ENCODE results near the gene IL11.

IL11 gene

DNA sequence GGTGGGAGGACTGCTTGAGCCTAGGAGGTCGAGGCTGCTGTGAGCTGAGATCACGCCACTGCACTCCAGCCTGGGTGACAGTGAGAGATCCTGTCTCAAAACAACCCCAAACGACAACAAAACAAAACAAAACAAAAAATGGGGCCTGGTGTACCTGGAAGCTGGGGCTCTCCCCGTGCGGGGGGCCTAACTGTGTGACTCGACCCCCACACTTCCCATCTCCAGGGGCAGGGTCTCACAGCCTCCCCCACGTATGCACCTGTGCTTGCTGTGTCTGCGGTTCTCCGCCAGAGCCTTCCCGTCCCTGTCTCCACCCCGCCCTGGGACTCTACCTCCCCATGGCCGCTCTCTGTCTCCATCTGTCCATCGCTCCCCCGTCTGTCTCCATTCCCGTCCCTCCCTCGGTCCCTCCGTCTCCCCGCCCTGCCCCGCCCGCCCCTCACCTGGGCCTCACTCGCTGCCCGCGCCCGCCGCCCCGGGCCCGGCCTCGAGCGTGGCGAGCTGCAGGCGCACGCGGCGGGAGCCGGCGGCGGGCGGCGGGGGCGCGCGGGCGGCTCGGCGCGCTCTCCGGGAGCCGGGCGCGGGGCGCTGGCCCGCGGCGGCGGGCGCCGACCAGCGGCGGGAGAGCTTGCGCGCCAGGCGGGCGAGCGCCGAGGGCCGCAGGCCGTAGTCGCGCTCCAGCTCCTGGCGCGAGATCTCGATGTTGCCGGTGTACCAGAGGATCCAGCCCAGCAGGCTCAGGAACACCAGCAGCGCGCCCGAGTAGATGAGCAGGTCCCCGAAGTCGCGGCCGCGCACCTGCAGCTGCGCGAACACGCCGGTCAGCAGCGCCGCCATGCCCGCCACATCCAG is 13.2 kb upstream of the IL11 start:
- TF ChIP-seq FOXP2 (optimal IDR thresholded peaks at IDR 0.05; ENCODE audit: borderline replicate concordance, extremely low read depth, extremely low read length, insufficient read depth) = no peak
- no peak for TF ChIP-seq TAF1 (IDR thresholded peaks at IDR 0.05; ENCODE audit: borderline replicate concordance, insufficient read depth, low read length)
- TF ChIP-seq, protein P1, sequence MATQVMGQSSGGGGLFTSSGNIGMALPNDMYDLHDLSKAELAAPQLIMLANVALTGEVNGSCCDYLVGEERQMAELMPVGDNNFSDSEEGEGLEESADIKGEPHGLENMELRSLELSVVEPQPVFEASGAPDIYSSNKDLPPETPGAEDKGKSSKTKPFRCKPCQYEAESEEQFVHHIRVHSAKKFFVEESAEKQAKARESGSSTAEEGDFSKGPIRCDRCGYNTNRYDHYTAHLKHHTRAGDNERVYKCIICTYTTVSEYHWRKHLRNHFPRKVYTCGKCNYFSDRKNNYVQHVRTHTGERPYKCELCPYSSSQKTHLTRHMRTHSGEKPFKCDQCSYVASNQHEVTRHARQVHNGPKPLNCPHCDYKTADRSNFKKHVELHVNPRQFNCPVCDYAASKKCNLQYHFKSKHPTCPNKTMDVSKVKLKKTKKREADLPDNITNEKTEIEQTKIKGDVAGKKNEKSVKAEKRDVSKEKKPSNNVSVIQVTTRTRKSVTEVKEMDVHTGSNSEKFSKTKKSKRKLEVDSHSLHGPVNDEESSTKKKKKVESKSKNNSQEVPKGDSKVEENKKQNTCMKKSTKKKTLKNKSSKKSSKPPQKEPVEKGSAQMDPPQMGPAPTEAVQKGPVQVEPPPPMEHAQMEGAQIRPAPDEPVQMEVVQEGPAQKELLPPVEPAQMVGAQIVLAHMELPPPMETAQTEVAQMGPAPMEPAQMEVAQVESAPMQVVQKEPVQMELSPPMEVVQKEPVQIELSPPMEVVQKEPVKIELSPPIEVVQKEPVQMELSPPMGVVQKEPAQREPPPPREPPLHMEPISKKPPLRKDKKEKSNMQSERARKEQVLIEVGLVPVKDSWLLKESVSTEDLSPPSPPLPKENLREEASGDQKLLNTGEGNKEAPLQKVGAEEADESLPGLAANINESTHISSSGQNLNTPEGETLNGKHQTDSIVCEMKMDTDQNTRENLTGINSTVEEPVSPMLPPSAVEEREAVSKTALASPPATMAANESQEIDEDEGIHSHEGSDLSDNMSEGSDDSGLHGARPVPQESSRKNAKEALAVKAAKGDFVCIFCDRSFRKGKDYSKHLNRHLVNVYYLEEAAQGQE (IDR thresholded peaks at IDR 0.05; ENCODE audit: insufficient read depth in 1 of 2, low read depth in 2 of 2, low read length in 2 of 2) = no peak
- TF ChIP-seq POLR2AphosphoS5 (IDR thresholded peaks at IDR 0.05; ENCODE audit: low read depth, low read length) = no peak
- no peak for TF ChIP-seq SIN3A (IDR thresholded peaks at IDR 0.05; ENCODE audit: borderline replicate concordance, insufficient read depth, low read length)

DNA sequence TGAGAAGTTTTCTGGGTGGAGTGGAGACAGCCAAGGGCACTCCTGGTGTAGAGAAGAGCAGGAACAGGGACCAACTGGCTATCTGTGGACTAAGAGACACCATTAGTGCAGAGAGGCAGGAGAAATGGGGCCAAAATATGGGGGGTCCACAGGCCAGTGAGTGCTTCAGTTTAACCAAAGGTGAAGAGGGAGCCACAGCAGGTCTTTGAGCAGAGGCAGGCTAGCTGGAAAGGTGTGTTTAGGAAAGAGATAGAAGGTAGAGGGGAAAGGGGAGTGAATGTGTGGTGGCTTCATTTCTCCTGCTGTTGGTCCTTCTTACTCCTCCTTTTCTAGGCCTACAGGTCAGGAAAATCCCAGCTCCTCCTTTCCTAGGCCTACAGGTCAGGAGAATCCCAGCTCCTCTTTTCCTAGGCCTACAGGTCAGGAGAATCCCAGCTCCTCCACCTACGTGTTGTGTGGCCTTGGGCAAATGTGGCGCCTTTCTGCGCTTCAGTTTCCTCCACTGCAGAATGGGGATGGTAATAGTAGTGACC is 12.3 kb upstream of the IL11 start:
- TF ChIP-seq SIN3A (IDR thresholded peaks at IDR 0.05; ENCODE audit: borderline replicate concordance, insufficient read depth, low read length) = no peak
- TF ChIP-seq, protein P1 (IDR thresholded peaks at IDR 0.05; ENCODE audit: insufficient read depth in 1 of 2, low read depth in 2 of 2, low read length in 2 of 2) = no peak
- TF ChIP-seq TAF1 (IDR thresholded peaks at IDR 0.05; ENCODE audit: borderline replicate concordance, insufficient read depth, low read length) = no peak
- TF ChIP-seq POLR2AphosphoS5 (IDR thresholded peaks at IDR 0.05; ENCODE audit: low read depth, low read length) = no peak
- no peak for TF ChIP-seq FOXP2 (optimal IDR thresholded peaks at IDR 0.05; ENCODE audit: borderline replicate concordance, extremely low read depth, extremely low read length, insufficient read depth)

DNA sequence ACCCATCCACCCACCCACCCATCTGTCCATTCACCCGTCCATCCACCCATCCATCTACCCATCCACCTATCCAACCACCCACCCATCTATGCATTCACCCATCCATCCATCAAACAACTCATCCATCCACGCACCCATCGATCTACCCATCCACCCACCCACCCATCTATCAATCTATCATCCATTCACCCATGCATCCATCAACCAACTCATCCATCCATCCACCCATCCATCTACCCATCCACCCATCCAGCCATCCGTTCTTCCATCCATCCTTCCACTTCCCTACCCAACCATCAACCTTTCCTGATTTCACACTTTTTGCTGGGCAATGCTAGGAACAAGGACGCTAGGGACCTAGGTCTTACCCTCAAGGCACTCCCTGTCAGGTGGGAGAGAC is 11.8 kb upstream of the IL11 start:
- TF ChIP-seq POLR2AphosphoS5 (IDR thresholded peaks at IDR 0.05; ENCODE audit: low read depth, low read length) (no peak), TAF1 (IDR thresholded peaks at IDR 0.05; ENCODE audit: borderline replicate concordance, insufficient read depth, low read length) (no peak), SIN3A (IDR thresholded peaks at IDR 0.05; ENCODE audit: borderline replicate concordance, insufficient read depth, low read length) (no peak), FOXP2 (optimal IDR thresholded peaks at IDR 0.05; ENCODE audit: borderline replicate concordance, extremely low read depth, extremely low read length, insufficient read depth) (no peak)
- TF ChIP-seq, protein P1 (IDR thresholded peaks at IDR 0.05; ENCODE audit: insufficient read depth in 1 of 2, low read depth in 2 of 2, low read length in 2 of 2) = no peak

DNA sequence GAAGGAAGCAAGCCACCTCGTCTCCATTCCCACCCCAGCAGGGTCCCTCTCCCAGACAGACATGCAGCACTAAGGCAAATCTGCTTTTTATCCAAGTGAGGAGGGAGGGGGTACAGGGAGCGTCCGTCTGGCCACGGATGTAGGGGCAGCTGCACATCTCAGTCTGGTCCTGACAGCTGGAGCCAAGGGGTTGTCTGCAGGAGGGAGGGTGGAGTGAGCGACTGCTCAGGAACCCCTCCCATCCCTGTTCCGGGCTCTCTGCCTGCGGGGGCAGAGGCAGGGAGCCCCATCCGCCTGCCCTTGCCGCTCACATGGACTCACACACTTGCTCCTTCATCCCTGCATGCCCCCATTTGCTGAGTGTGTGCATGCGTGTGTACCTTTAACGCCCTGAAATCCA is 8.9 kb upstream of the IL11 start:
- TF ChIP-seq, protein P1 (IDR thresholded peaks at IDR 0.05; ENCODE audit: insufficient read depth in 1 of 2, low read depth in 2 of 2, low read length in 2 of 2) = no peak
- TF ChIP-seq TAF1 (IDR thresholded peaks at IDR 0.05; ENCODE audit: borderline replicate concordance, insufficient read depth, low read length) (no peak), FOXP2 (optimal IDR thresholded peaks at IDR 0.05; ENCODE audit: borderline replicate concordance, extremely low read depth, extremely low read length, insufficient read depth) (no peak), SIN3A (IDR thresholded peaks at IDR 0.05; ENCODE audit: borderline replicate concordance, insufficient read depth, low read length) (no peak), POLR2AphosphoS5 (IDR thresholded peaks at IDR 0.05; ENCODE audit: low read depth, low read length) (no peak)
